H9 (cell line): ENCODE measurements around the gene CLEC4G. TPM values are rescaled to one million over a fixed set of nuclear protein-coding genes. Genes with fewer than 3 reads are reported as not detected.

Experiments
- DNase-seq: peaks from one replicate; pipeline ENCODE4 v3.0.0-alpha.2; 2017
- H2AFZ ChIP-seq: one replicate; pipeline ENCODE4 v1.6.1; 2013; ENCODE audit warnings: mild to moderate bottlenecking, low read length, control low read depth, moderate library complexity
- H2AK5ac ChIP-seq: 2 replicates; pipeline ENCODE4 v1.6.1; 2013; ENCODE audit warnings: low read length, control low read depth, mixed read lengths; ENCODE audit not compliant: insufficient read length
- H2BK120ac ChIP-seq: one replicate; pipeline ENCODE4 v1.6.1; 2013; ENCODE audit warnings: low read depth, mild to moderate bottlenecking, low read length, control low read depth, inconsistent platforms; ENCODE audit not compliant: poor library complexity, severe bottlenecking
- H2BK12ac ChIP-seq: 2 replicates; pipeline ENCODE4 v1.6.1; 2013; ENCODE audit warnings: low read length, control low read depth, mixed read lengths, low read depth; ENCODE audit not compliant: insufficient read length
- H2BK15ac ChIP-seq: 2 replicates; pipeline ENCODE4 v1.6.1; 2013; ENCODE audit warnings: low read depth, low read length, control low read depth
- H2BK20ac ChIP-seq: one replicate; pipeline ENCODE4 v1.6.1; 2013; ENCODE audit warnings: low read depth, mild to moderate bottlenecking, low read length, control low read depth, inconsistent platforms; ENCODE audit not compliant: poor library complexity, severe bottlenecking
- H2BK5ac ChIP-seq: 2 replicates; pipeline ENCODE4 v1.6.1; 2013; ENCODE audit warnings: low read length, control low read depth, mixed read lengths; ENCODE audit not compliant: insufficient read length
- H3K14ac ChIP-seq: 2 replicates; pipeline ENCODE4 v1.6.1; 2013; ENCODE audit warnings: low read length, control low read depth; ENCODE audit not compliant: insufficient read depth
- H3K18ac ChIP-seq: 2 replicates; pipeline ENCODE4 v1.6.1; 2013; ENCODE audit warnings: low read depth, mild to moderate bottlenecking, mixed read lengths, low read length, control low read depth; ENCODE audit not compliant: insufficient read length
- H3K23ac ChIP-seq: 2 replicates; pipeline ENCODE4 v1.6.1; 2013; ENCODE audit warnings: low read length, control low read depth, mixed read lengths, low read depth; ENCODE audit not compliant: insufficient read length
- H3K23me2 ChIP-seq: 2 replicates; pipeline ENCODE4 v1.6.1; 2013; ENCODE audit warnings: low read depth, mild to moderate bottlenecking, mixed read lengths, low read length, control low read depth; ENCODE audit not compliant: insufficient read length, poor library complexity, severe bottlenecking
- H3K27ac ChIP-seq: 2 replicates; pipeline ENCODE4 v1.5.1; 2013; ENCODE audit warnings: low read length, control low read depth, mixed read lengths, low read depth; ENCODE audit not compliant: insufficient read length
- H3K27me3 ChIP-seq: 2 replicates; pipeline ENCODE4 v1.6.1; 2013; ENCODE audit warnings: low read length, control low read depth, inconsistent platforms; ENCODE audit not compliant: insufficient read depth
- H3K4ac ChIP-seq: 2 replicates; pipeline ENCODE4 v1.6.1; 2013; ENCODE audit warnings: low read depth, mild to moderate bottlenecking, control low read depth, inconsistent platforms, low read length, moderate library complexity
- H3K4me1 ChIP-seq: 2 replicates; pipeline ENCODE4 v1.6.1; 2013; ENCODE audit warnings: low read length, control low read depth, inconsistent platforms; ENCODE audit not compliant: insufficient read depth
- H3K4me2 ChIP-seq: 2 replicates; pipeline ENCODE4 v1.6.1; 2013; ENCODE audit warnings: low read length, control low read depth, mixed read lengths; ENCODE audit not compliant: insufficient read length, insufficient read depth
- H3K56ac ChIP-seq: 2 replicates; pipeline ENCODE4 v1.6.1; 2013; ENCODE audit warnings: low read depth, mild to moderate bottlenecking, mixed read lengths, low read length, control low read depth; ENCODE audit not compliant: insufficient read length
- H3K79me1 ChIP-seq: 2 replicates; pipeline ENCODE4 v1.6.1; 2013; ENCODE audit warnings: low read depth, mild to moderate bottlenecking, moderate library complexity, low read length, control low read depth, inconsistent platforms; ENCODE audit not compliant: insufficient read depth, poor library complexity, severe bottlenecking
- H3K79me2 ChIP-seq: 2 replicates; pipeline ENCODE4 v1.6.1; 2013; ENCODE audit warnings: low read length, control low read depth, inconsistent platforms; ENCODE audit not compliant: insufficient read depth
- H3K9ac ChIP-seq: 2 replicates; pipeline ENCODE4 v1.6.1; 2013; ENCODE audit warnings: low read length, control low read depth, mixed read lengths; ENCODE audit not compliant: insufficient read length; ENCODE audit errors: extremely low read depth
- H3K9me3 ChIP-seq: one replicate; pipeline ENCODE4 v1.6.1; 2013; ENCODE audit warnings: low read depth, low read length, inconsistent platforms; ENCODE audit not compliant: control insufficient read depth
- H3T11ph ChIP-seq: one replicate; pipeline ENCODE4 v1.6.1; 2013; ENCODE audit warnings: mild to moderate bottlenecking, low read length, control low read depth, inconsistent platforms
- H4K20me1 ChIP-seq: one replicate; pipeline ENCODE4 v1.6.1; 2013; ENCODE audit not compliant: control insufficient read depth, insufficient read length, insufficient read depth
- H4K5ac ChIP-seq: 2 replicates; pipeline ENCODE4 v1.6.1; 2013; ENCODE audit warnings: low read depth, mild to moderate bottlenecking, mixed read lengths, low read length, control low read depth; ENCODE audit not compliant: insufficient read length
- H4K8ac ChIP-seq: replicated peaks from 2 replicates; pipeline ENCODE4 v1.6.1; 2013; ENCODE audit warnings: low read length, control low read depth, mixed read lengths, low read depth; ENCODE audit not compliant: insufficient read length
- H4K91ac ChIP-seq: 2 replicates; pipeline ENCODE4 v1.6.1; 2013; ENCODE audit warnings: low read depth, mild to moderate bottlenecking, moderate library complexity, mixed read lengths, low read length, control low read depth; ENCODE audit not compliant: insufficient read length
- H3K27ac Mint-ChIP-seq, 3 experiments: 2 replicates in 2 of 3; 3 replicates in 1 of 3; pipeline ENCODE4 v1.8.0; 2020 to 2021; ENCODE audit warnings: mixed read lengths in 3 of 3, mild to moderate bottlenecking in 1 of 3, moderate library complexity in 1 of 3
- H3K27me3 Mint-ChIP-seq: 2 replicates; pipeline ENCODE4 v1.8.0; 2021; ENCODE audit warnings: low read depth, mild to moderate bottlenecking, moderate library complexity, mixed read lengths
- H3K36me3 Mint-ChIP-seq, 3 experiments: 2 replicates in 2 of 3; 3 replicates in 1 of 3; pipeline ENCODE4 v1.8.0; 2020 to 2021; ENCODE audit warnings: low read depth in 3 of 3, mixed read lengths in 3 of 3; ENCODE audit not compliant: insufficient read depth in 1 of 3
- H3K4me1 Mint-ChIP-seq, 2 experiments: 2 replicates each; pipeline ENCODE4 v1.8.0; 2020; ENCODE audit warnings: mixed read lengths in 2 of 2
- H3K4me3 Mint-ChIP-seq, 2 experiments: 2 replicates in 1 of 2; 3 replicates in 1 of 2; pipeline ENCODE4 v1.8.0; 2020 to 2021; ENCODE audit warnings: mild to moderate bottlenecking in 2 of 2, mixed read lengths in 2 of 2, moderate library complexity in 1 of 2
- H3K9me3 Mint-ChIP-seq, 2 experiments: 2 replicates in 1 of 2; 3 replicates in 1 of 2; pipeline ENCODE4 v1.8.0; 2020; ENCODE audit warnings: mild to moderate bottlenecking in 2 of 2, mixed read lengths in 2 of 2, moderate library complexity in 1 of 2
- CTCF ChIP-seq: fragments of 200-600 bp; sonication (generic); conservative IDR thresholded peaks from 3 replicates; pipeline ENCODE4 v1.8.0; 2021; ENCODE audit warnings: antibody characterized with exemption, mild to moderate bottlenecking
- WGBS: extraction: QIAGEN DNeasy Blood & Tissue Kit; methylation state at CpG from one replicate; pipeline ENCODE4 v1.1.7; 2013; ENCODE audit warnings: missing lambda C conversion rate, low lambda C conversion rate, mixed read lengths; ENCODE audit not compliant: insufficient read length; ENCODE audit errors: extremely low coverage; 5-methylcytosine and 5-hydroxymethylcytosine counted together
- total RNA-seq: library from RNA; stranded (reverse); gene quantifications from 2 replicates; pipeline ENCODE4 v1.2.1, GENCODE V29; 2021

Gene CLEC4G
- total RNA-seq, 1 experiment from 2014 or later, result not detected

GRCh38 chr19:7701654-7702457, 30.1 kb downstream of the CLEC4G start, which contains the start of gene FCER2:
TSS of gene FCER2 (minus strand) at chr19:7702131. CDS start at chr19:7699760, 2,371 bp downstream.
- H2BK20ac ChIP-seq, result no peak within 1 kb of the TSS
- H3K36me3 Mint-ChIP-seq, result no peaks in the 10 kb centered on the region; a peak in 1 of 7 replicates
- H3K79me1 ChIP-seq, result no peaks in the 10 kb centered on the region
- H3T11ph ChIP-seq, result no peak within 1 kb of the TSS
- no peak within 1 kb of the TSS for H2BK12ac ChIP-seq
- H4K91ac ChIP-seq, result no peak within 1 kb of the TSS
- H3K27ac Mint-ChIP-seq, result no peak within 1 kb of the TSS
- H3K4me2 ChIP-seq, result no peak within 1 kb of the TSS
- H3K4me1 ChIP-seq, result no peaks in the 10 kb centered on the region; the same call in 1 of the 2 replicates
- no peak within 1 kb of the TSS for H3K23ac ChIP-seq
- no peaks in the 10 kb centered on the region for H3K23me2 ChIP-seq
- H3K9me3 ChIP-seq, result no peaks in the 10 kb centered on the region
- H3K79me2 ChIP-seq, result no peaks in the 10 kb centered on the region
- H3K9me3 Mint-ChIP-seq, result no peaks in the 10 kb centered on the region
- H3K4me3 Mint-ChIP-seq, result no peak within 1 kb of the TSS
- peaks cover 64% of the 10 kb centered on the region for H3K27me3 Mint-ChIP-seq
- H2AFZ ChIP-seq, result no peak within 1 kb of the TSS
- H4K20me1 ChIP-seq, result no peaks in the 10 kb centered on the region
- no peak within 1 kb of the TSS for H3K4ac ChIP-seq
- H3K18ac ChIP-seq, result no peak within 1 kb of the TSS
- no peak within 1 kb of the TSS for H3K14ac ChIP-seq
- no peak for DNase-seq
- H3K56ac ChIP-seq, result no peak within 1 kb of the TSS
- no peak within 1 kb of the TSS for H2AK5ac ChIP-seq
- H3K9ac ChIP-seq, result no peak within 1 kb of the TSS
- no peaks in the 10 kb centered on the region for H3K27me3 ChIP-seq
- H2BK15ac ChIP-seq, result no peak within 1 kb of the TSS
- H2BK120ac ChIP-seq, result no peak within 1 kb of the TSS
- peak within 1 kb of the TSS; percentile 49 for H4K8ac ChIP-seq
- H3K4me1 Mint-ChIP-seq, result peaks cover 8 to 31% of the 10 kb centered on the region in 2 experiments
- no peak for TF ChIP-seq CTCF
- H3K27ac ChIP-seq, result no peak within 1 kb of the TSS
- no peak within 1 kb of the TSS for H2BK5ac ChIP-seq
- H4K5ac ChIP-seq, result no peak within 1 kb of the TSS
- no CpG with 5 or more reads among the region's 20 CpGs for WGBS
